BJ (cell line): ENCODE results near the gene SNAPC2. TPM values are rescaled to one million over a fixed set of nuclear protein-coding genes. Genes with fewer than 3 reads are reported as not detected.

ENCODE experiments used
- CTCF ChIA-PET: fragments of 350-600 bp; formaldehyde crosslinking; extraction: SDS; loops from one replicate; lab custom pipeline; 2021; ENCODE audit warnings: antibody characterized with exemption, inconsistent platforms; lab: Yijun Ruan, JAX
- POLR2A ChIA-PET: fragments of 300-600 bp; sonication (Branson Sonifier 250); formaldehyde crosslinking; extraction: SDS; loops from one replicate; lab custom pipeline; 2021; ENCODE audit warnings: antibody characterized with exemption; lab: Charles Lee
- DNase-seq: peaks from one replicate; pipeline ENCODE4 v3.0.0-alpha.2; 2011; ENCODE audit warnings: low read depth
- H3K27me3 ChIP-seq: 2 replicates; pipeline ENCODE4 v1.6.0; 2011; ENCODE audit warnings: low read length; ENCODE audit not compliant: control insufficient read depth, insufficient read depth
- H3K36me3 ChIP-seq: 2 replicates; pipeline ENCODE4 v1.5.1; 2011; ENCODE audit warnings: low read length; ENCODE audit not compliant: control insufficient read depth, insufficient read depth
- H3K4me3 ChIP-seq: 2 replicates; pipeline ENCODE4 v1.5.1; 2011; ENCODE audit warnings: low read depth, mild to moderate bottlenecking, control low read depth, low read length
- CTCF ChIP-seq: IDR thresholded peaks from 2 replicates; pipeline ENCODE4 v1.5.1; 2011; ENCODE audit warnings: low read depth, mild to moderate bottlenecking, control low read depth, inconsistent platforms, low read length, moderate library complexity; ENCODE audit not compliant: insufficient read depth
- polyA plus RNA-seq: library from polyadenylated mRNA; depleted of rRNA; stranded (reverse); fragments of >200 nt; gene quantifications from 2 replicates; pipeline ENCODE4 v1.2.3, GENCODE V29; 2011

SNAPC2 gene
- polyA plus RNA-seq, 1 experiment, result 28.2 TPM

- TF ChIP-seq CTCF, result no peak
- no peak for DNase-seq
- Histone ChIP-seq H3K36me3 (peaks cover 4% of the 10 kb centered on the region), H3K27me3 (no peaks in the 10 kb centered on the region), H3K4me3 (no peak overlapping the region)
- CTCF ChIA-PET, result interaction anchor here (1.0 to 1.9 kb wide), 4 partner anchors 9 to 48 kb away, joined by 3 to 6 read pairs (median 4); no protein-coding TSS in a partner anchor
- POLR2A ChIA-PET, result no interaction called here
Observed at GRCh38 chr19:7899751-7900378, 20.3 kb upstream of the SNAPC2 start.

GRCh38 chr19:7900401-7900870, 19.7 kb upstream of the SNAPC2 start:
- Histone ChIP-seq H3K36me3 (peaks cover 5% of the 10 kb centered on the region), H3K4me3 (no peak overlapping the region), H3K27me3 (no peaks in the 10 kb centered on the region)
- POLR2A ChIA-PET, result no interaction called here
- no peak for TF ChIP-seq CTCF
- DNase-seq, result no peak
- CTCF ChIA-PET, result interaction anchor here (0.6 to 1.3 kb wide), 5 partner anchors 10 to 46 kb away, joined by 3 to 4 read pairs (median 3); no protein-coding TSS in a partner anchor

- H3K4me3 ChIP-seq, result no peak overlapping the region
- H3K27me3 ChIP-seq, result no peaks in the 10 kb centered on the region
- ChIA-PET POLR2A (no interaction called here), CTCF (interaction anchor here (0.6 to 1.5 kb wide), 6 partner anchors 10 to 101 kb away, joined by 3 to 4 read pairs (median 3); no protein-coding TSS in a partner anchor)
- peaks cover 7% of the 10 kb centered on the region for H3K36me3 ChIP-seq
- TF ChIP-seq CTCF, result no peak
- no peak for DNase-seq
Observed at GRCh38 chr19:7900931-7901330, 19.2 kb upstream of the SNAPC2 start.

GRCh38 chr19:7901337-7901736, 18.8 kb upstream of the SNAPC2 start:
- no peak for DNase-seq
- no peak for TF ChIP-seq CTCF
- ChIA-PET POLR2A (no interaction called here), CTCF (interaction anchor here (1.3 to 1.5 kb wide), 2 partner anchors 32 to 101 kb away, joined by 3 to 4 read pairs; no protein-coding TSS in a partner anchor)
- Histone ChIP-seq H3K4me3 (no peak overlapping the region), H3K36me3 (peaks cover 8% of the 10 kb centered on the region), H3K27me3 (no peaks in the 10 kb centered on the region)

GRCh38 chr19:7902796-7903243, 17.3 kb upstream of the SNAPC2 start:
- H3K27me3 ChIP-seq, result no peaks in the 10 kb centered on the region
- ChIA-PET CTCF (interaction anchor here (0.9 to 1.2 kb wide), 4 partner anchors 8 to 20 kb away, joined by 3 to 5 read pairs (median 4); no protein-coding TSS in a partner anchor), POLR2A (interaction anchor here (1.3 kb wide), 1 partner anchor 34 kb away, joined by 3 read pairs; no protein-coding TSS in a partner anchor)
- no peak for DNase-seq
- TF ChIP-seq CTCF, result no peak
- H3K4me3 ChIP-seq, result peak overlapping the region; percentile 45
- H3K36me3 ChIP-seq, result peaks cover 8% of the 10 kb centered on the region
